NOMO-1 (cell line): Measurements from ENCODE around the gene ABTB2.
"Not testable (repeated sequence)": the region's sequence is repeated elsewhere in the genome, so short reads cannot be mapped to it uniquely, and the experiment has no call there.

Experiments
- DNase-seq, 2 experiments: peaks; one replicate each; lab custom pipeline; 2025; ENCODE audit not compliant: unreplicated experiment in 2 of 2; lab: John Stamatoyannopoulos, UW

The ABTB2 gene

DNA sequence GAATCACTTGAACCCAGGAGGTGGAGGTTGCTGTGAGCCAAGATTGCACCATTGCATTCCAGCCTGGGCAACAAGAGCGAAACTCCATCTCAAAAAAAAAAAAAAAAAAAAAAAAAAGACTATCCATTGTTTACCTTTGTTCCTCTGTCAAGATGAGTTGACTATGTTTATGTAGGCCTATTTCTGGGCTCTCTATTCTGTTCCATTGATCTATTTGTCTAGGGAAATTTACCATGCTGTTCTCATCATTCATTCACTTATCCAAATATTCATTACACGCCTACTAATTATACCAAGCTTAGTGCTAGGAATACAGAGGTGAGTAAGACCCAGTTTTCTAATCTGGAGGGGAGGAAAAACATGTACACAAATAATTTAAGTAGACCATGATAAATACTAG, 139.1 kb downstream of the ABTB2 start:
- DNase-seq, result not testable (repeated sequence)

DNA sequence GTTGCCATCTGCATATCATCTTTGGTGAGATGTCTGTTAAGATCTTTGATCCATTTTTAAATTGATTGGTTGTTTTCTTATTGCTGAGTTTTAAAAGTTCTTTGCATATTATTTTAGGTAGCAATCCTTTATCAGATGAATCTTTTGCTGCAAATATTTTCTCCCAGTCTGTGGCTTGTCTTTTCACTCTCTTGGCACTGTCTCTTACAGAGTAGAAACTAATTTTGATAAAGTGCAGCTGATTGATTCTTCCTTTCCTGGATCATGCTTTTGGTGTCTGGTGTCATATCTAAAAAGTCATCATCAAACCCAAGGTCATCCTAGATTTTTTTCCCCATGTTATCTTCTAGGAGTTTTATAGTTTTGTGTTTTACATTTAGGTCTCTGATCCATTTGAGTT, 139.7 kb downstream of the ABTB2 start:
- DNase-seq, result no peak

DNA sequence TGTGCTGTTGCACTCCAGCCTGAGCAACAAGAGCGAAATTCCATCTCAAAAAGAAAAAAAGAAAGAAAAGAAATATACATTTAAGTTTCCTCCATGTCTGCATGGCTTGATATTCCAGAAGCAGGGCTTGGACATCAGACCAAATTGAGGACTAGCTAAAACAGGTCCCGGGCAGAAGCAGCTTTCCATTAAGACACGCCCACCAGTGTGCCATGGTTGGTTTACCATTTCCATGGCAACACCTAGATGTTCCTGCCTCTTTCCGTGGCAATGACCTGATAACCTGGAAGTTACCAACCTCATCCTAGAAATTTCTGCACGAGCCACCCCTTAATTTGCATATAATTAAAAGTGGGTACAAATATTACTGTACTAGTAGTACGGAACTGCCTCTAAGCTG, 141.1 kb downstream of the ABTB2 start:
- DNase-seq, result no peak

DNA sequence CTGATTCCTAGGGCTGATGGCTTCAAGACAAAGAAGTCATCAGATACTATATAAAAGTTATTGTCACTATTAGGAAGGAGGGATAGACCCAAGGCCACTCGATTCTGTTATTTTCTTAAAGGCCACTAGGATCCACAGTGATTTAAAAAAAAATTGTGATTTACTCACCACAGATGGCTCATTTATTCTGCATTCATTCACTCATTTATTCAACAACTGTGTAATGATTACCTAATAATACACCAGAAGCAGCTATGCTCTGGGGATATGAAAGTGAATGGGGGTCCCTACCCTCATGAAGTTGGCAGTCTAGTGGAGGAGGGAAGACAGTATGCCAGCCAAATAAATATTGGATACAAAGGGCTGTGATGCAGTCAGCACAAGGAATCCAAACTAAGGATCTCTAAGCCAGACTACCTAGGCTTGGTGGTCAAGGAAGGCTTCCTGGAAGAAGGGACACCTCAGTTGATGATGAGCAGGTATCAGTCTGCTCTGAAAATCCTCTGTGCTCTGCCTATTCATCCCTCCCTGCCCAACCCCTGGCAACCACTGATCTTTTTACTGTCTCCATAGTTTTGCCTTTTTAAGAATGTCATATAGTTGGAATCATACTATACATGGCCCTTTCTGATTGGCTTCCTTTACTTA, 141.9 kb downstream of the ABTB2 start:
- no peak for DNase-seq

DNA sequence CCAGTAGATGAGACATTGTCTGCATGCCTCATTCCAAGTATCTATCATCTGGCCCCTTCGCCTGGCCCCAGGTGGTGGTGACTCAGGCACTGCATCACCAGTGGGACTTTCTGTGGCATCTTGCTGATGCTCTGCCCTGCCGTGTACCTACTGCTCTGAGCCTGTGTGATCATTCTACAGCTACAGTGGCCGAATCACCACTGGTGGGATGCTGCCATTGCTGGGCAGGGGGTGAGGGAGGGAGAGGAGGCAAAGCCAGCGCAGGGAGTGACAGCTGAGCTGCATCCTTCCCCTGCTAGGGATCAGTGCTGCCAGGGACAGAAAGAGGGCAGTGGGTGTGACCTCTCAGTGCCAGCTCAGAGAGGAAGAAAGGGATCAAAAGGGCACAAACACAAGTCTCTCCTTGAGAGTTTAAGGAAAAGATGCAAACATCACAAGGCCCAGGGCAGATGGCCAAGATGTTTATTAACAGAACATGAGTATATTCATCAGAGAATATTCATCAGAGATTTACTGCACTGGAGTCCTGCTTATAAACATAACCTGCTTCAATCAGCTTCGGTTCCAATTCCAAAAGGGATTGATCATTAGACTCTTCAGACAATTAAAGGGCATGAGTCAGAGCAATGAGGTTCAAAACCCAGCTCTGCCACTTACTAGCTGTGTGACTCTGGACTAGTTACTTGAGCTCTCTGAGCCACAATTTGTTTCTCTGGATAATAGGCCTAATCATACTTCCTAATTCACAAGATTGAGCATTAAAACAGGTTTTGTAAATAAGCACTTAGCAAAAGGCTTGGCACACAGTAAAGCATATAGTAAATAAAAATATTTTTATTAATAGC, 142.6 kb downstream of the ABTB2 start:
- no peak for DNase-seq

DNA sequence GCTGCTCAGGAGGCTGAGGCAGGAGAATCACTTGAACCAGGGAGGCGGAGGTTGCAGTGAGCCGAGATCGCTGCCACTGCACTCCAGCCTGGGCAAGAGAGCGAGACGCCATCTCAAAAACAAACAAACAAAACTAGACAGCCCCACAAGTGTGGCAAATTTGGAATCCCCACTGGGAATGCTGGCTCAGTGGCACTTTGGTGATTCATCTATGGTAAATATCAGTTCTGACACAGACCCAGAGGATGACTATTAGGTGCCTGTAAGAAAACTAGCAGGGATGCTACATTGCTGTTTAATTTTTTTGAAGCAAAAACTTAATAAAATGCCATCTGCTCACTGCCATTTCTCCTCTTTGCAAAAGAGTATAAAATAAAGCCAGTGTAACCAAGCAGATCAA, 144.4 kb downstream of the ABTB2 start:
- no peak for DNase-seq

DNA sequence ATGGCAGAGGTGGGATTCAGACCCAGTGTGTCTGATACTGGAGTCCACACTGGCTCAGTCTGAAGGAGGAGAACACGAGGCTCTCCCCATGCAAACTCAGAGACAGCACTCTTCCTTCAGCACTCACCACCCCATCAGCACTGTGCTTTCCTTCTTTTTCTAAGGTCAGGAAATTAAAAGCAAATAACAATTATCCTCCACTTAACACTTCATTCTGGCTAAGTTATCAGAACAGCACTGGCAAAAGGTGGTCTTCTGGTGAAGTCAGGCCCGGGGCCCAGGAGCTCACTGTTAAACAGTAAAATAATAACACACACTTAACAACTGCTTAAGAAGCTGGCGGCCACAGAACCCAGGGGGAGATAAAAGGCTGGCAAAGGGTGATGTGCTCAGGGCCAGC, 145.2 kb downstream of the ABTB2 start:
- DNase-seq, result no peak

DNA sequence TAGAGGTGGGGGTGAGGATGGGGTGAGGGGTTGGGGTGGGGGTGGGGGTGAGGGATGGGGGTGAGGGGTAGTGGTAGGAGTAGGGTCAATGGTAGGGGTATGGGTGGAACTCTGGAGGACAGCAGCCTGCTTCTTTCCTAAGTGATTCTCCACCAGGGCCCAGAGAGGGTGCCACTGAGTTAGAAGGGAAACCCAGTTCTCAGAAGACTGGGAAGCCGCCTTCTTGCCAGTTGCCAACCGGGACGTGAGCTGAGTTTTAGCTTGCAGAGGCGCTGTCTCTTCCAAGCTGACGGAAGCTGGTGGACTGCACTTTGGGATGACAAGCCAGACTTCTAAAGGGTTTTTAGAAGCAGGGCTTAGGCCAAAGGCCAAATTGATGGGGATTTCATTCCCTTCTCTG, 148.0 kb downstream of the ABTB2 start:
- DNase-seq, result no peak

DNA sequence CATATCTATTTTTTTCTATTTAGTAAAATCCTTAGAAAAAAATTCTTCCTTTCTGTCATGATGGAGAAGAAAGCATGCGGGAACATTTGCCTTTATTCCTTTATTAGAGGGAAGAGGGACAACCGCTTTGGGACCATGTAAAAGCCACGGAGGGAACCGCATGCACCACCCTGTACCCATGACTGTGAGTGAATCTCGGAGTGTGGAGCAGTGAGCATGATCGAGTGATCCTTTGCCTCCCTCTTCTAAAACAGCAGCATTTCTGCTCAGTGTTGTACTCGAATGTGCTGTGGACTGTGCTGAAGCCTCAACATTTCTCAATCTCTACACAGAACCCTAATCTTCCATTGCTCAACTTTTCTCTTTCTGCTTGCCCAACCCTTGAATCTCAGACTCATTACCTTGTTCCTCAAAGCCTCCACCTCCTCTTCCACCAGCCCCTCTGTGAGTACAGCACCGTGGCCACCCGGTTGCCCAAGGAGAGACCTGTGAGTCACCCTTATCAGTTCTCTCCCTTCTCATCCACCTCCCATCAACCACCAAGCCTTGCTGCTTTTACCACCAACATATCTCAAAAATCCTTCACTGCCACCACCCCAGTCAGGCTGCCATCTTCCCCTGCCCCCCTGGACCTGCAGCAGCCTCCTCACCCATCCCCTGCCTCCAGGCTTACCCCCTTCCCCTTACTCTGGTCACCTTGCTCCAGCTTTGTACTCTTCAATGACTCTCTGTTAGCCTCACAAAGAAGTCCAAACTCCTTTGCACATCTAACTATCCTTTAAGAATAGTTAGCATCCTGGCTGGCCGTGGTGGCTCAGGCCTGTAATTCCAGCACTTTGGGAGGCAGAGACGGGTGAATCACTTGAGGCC, 149.3 kb downstream of the ABTB2 start:
- DNase-seq, result peak; percentile 96 to 99

DNA sequence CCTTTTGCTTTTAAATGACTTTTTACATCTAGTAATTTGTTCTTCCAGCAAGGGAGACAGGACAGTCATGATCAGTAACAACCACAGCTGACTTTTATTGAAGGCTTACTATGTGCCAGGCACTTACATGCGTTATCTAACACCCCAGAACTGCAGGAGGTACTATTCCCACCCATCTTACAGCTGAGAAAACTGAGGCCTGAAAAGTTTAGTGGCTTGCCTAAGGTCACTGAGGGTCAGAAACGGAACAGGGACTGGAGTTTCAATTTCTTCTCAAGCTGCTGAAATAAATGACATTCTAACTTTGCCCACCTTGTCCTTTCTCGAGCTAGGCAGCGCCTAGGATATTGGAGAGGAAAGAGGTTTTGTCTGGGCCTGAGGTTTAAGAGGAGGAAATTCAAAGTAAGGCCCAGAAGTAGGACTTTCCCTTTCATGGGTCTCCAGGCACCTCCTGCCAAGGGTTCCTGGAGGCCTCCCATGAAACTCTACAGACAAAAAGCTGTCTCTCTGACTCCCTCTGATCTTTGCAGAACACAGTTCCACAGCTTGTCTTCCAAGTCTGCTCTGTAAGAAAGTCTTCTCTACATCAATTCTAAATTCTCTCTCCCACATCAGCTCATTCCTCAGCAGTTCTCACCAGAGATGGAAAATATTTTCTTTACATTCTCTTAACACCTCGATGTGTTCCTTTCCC, 150.2 kb downstream of the ABTB2 start:
- DNase-seq, result no peak

DNA sequence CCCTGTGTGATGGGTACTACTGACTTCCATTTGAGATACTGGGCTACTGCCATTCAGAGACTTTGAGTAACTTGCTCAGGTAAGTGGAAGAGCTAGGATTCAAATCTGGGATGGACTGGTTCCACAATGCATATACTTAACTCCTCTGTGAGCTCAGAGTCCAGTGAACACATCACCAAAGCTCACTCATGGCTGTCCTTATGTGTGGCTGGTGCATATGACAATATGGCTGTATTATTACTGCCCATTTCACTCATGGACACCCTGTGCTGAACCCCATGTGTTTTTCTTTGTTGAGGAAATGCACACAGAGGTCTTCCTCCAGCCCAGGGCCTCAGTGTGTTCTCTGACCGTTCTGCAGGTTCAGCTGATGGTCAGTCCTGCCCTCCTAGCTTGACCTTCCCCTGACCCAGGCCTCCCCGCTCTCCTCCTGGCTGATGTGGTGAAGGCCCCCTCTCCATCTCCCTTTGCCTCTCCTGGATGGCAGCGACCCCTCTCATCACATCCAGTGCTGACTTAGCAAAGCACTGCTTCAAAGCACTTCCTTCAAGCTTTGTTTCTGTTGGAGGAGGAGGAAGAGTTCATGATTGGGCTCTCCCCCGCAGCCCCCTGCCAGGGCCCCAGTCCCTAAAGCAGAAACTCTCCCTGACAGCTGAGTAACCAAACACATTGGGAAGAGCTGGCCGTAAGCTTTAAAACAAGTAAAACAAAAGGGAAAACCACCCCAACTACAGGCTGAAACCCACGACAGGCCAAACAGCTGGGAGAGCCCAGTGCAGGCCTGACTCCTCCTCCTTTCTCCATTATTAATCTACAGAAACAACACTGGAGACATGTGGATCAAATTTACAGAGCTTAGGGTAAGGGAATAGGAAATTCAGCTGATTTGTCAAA, 151.2 kb downstream of the ABTB2 start:
- DNase-seq, result peak in 1 of 2 experiments; percentile 31

DNA sequence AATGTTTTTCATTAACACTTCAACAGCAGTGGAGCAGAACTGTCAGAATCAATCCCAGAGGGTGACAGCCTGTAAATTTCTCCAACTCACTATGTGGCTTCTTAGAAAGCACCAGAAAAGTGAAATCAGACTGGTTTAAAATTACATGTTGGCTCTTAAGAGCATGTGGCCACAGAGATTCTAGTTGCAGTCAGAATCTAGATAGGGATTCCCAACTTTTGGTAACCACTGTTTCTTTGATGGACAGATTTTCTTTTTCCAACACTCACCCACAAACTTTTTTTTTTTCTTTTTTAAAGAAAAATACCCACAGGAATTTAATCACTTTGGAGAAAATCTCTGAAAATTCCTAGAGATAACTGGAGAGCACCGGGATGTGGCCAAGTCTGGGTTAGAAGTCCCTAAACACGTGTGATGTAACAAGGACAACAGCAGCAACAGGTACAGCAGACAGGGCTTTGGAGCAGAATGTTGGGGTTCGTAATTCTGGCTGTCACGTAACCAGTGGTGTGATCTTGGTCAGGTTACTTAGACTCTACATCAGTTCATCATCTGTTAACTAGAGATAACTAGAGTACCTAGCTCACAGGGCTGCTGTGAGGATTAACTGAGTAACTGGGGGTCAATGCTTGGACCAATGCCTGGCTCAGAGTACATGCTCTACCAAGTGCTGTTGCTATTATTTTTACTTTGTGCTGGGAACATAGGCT, 152.3 kb downstream of the ABTB2 start:
- no peak for DNase-seq

DNA sequence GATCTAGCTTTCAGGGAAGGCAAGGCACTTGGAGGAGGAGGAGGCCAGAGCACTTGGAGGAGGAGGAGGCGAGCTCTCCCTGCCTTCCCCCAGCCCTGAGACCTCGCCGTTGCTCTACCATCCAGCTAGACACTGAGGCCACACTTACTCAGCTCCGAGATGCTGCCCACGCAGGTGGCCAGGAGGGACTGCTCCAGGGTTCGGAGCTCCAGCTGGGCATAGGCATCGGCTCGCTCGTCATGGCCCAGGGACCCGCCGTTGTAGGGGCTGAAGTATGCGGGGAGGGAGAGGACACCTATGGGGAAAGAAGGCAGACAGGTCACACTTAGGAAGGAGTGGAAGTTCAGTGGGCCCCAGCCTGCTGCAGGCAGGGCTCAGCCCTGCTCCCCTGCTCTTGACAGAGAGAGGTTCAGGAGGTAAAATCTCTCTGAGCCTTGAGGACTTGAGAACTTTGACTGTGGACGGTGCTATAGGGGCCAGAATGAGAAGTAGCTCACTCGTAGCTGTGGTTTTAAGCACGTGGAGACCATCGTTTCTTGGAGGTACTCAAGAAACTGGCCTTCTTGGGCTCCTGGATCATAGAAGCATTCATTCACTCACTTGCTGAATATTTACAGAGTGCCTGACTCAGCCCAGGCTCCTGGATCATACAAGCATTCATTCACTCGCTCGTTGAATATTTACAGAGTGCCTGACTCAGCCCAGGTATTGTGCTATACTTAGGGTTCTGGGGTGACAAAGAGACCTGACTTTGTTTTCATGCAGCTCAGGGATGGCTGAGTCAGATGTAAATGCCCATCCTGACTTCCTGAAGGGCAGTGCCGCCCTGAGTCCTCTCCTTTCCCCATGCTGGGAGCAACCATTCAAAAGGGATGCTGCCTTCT, 153.2 kb downstream of the ABTB2 start:
- no peak for DNase-seq

DNA sequence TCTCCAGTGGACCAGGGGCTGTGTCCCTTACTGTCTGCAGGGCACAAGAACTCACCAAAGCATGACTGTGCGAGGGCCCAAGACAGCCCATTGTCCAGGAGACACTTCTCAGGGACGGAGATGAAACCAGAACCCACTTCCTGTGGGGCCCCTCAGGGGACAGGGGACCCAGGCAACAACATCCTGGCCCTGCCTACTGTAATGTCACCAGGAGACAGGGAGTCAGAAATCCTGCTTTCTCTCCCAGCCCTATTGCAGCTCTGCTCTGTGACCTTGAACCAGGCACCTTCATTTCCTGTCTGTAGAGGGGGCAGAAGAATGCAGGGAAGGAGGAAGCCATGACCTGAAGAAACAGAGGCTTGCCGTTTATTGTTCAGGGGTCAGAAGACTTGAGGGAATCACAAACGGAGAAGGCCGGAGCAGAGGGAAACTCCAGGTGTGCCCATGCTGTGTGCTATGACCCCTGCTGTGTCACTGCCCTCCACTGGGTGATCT, 154.4 kb downstream of the ABTB2 start:
- peak in 1 of 2 experiments; percentile 4 for DNase-seq

DNA sequence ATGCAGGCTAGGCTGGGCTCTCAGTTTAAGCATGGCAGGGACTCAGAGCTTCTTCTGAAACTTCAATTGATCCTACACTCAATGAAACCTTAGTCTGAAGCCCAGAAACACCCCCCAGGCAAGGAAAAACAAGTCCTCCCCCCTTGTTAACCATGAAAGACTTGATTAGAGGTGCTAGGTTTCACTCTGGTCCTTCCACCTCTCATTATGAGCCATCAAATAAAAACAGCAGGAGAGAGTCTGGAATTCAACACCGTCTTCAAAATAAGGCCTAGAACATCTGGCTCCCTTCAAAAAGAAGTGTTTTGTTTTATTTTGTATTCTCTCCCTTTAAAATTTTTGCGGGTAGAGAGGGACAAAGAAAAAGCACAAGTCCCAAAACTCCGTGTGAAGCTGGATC, 156.7 kb downstream of the ABTB2 start:
- DNase-seq, result no peak

DNA sequence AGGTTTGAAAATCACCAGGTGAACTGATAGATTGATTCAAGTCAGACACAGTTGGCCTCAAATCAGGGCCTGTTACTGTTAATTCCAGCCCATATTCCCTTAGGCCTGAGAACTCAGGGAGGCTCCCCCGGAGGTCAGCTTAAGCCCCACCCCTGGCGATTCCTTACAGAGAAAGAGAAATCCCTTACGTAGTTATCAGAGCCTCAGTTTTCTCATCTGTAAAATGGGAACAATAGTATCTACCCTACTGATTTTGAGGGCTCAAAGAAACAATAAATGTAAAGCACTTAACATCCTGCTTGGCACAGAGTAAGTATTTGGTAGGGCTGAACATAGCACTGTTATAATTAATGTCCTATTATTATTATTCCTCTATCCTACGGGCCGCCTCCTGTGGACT, 158.3 kb downstream of the ABTB2 start:
- no peak for DNase-seq

DNA sequence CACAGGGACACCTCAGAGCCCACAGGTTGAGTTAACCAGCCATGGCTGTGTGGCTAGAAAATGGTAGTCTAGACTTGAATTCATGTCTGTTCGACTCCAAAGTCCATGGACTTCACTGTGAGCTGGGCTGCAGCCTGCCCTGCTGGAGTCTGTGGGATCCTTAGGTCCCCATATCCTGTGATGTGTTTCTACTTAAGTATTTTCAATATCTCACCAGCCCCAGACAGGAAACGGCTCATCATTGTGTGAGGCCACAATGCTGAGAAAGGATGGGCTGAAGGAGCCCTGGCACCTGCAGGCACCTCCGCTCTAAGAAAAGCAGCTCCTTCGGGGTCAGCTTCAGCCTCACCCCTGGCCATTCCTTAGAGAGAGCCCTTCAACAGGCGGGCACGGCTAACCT, 159.3 kb downstream of the ABTB2 start:
- DNase-seq, result no peak

DNA sequence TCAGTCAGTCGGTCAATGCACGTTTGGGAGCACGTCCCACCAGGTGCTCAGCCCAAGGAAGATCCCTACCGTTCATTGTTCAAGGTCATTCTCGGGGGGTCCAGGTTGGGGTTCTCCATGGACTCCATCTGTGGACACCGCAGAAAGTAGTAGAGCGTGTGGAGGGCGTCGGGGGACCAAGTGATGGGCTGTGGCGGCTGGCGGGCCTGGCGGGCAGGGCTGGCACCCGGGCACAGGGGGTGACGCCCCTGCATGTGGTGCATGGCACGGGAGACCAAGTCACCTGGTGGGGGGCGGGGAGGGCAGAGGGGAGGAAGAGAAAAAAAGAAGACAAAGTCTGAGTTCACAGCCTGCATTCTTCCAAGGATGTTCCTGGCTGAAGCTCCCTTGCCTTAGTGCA, 160.6 kb downstream of the ABTB2 start:
- no peak for DNase-seq
